Spleen (tissue), 11 donors: ENCODE data around the gene NRARP. TPM values are rescaled to one million over a fixed set of nuclear protein-coding genes. Genes with fewer than 3 reads are reported as not detected.

Source experiments
- DNase-seq: peaks from one replicate; pipeline ENCODE4 v3.0.0-alpha.2; 2020
- H3K27ac ChIP-seq, 8 donors: fragments of 200-600 bp; sonication (generic) in 7 of 8; 1 replicate in 4 of 8; 2 replicates in 4 of 8; pipeline versions ENCODE4 v1.5.0 to v1.8.0; 2016 to 2021; ENCODE audit warnings: inconsistent platforms in 4 of 8, mild to moderate bottlenecking in 4 of 8, moderate library complexity in 1 of 8
- H3K27me3 ChIP-seq, 7 donors: fragments of 200-600 bp; sonication (generic) in 6 of 7; replicated peaks in 1 of 7; 1 replicate in 4 of 7; 2 replicates in 3 of 7; pipeline versions ENCODE4 v1.5.0 to v1.8.0; 2016 to 2021; ENCODE audit warnings: inconsistent platforms in 3 of 7, mild to moderate bottlenecking in 1 of 7
- H3K36me3 ChIP-seq, 6 donors: fragments of 200-600 bp; sonication (generic) in 5 of 6; 1 replicate in 4 of 6; 2 replicates in 2 of 6; pipeline versions ENCODE4 v1.5.0 to v1.8.0; 2016 to 2021; ENCODE audit warnings: inconsistent platforms in 2 of 6
- H3K4me1 ChIP-seq, 6 donors: fragments of 200-600 bp; sonication (generic) in 5 of 6; 1 replicate in 3 of 6; 2 replicates in 3 of 6; pipeline versions ENCODE4 v1.5.0 to v1.8.0; 2016 to 2021; ENCODE audit warnings: inconsistent platforms in 3 of 6
- H3K4me3 ChIP-seq, 8 donors: fragments of 200-600 bp; sonication (generic) in 7 of 8; 1 replicate in 4 of 8; 2 replicates in 4 of 8; pipeline versions ENCODE4 v1.5.0 to v1.8.0; 2016 to 2021; ENCODE audit warnings: inconsistent platforms in 4 of 8, mild to moderate bottlenecking in 4 of 8, moderate library complexity in 2 of 8
- H3K9me3 ChIP-seq, 8 donors: fragments of 200-600 bp; sonication (generic) in 7 of 8; 1 replicate in 4 of 8; 2 replicates in 4 of 8; pipeline versions ENCODE4 v1.5.0 to v1.8.0; 2016 to 2021; ENCODE audit warnings: inconsistent platforms in 4 of 8
- CTCF ChIP-seq, 11 experiments: fragments of 200-600 bp in 7 of 11; fragments of 450-650 bp in 4 of 11; sonication (generic) in 4 of 11; IDR thresholded peaks in 8 of 11; conservative IDR thresholded peaks in 3 of 11; 1 replicate in 7 of 11; 2 replicates in 4 of 11; pipeline versions ENCODE4 v1.4.0 to v1.8.0; 2016 to 2021; ENCODE audit warnings: antibody characterized with exemption in 11 of 11, inconsistent platforms in 4 of 11, mild to moderate bottlenecking in 1 of 11
- POLR2A ChIP-seq, 3 donors: fragments of 450-650 bp; IDR thresholded peaks; one replicate each; pipeline ENCODE4 v1.5.1; 2017; ENCODE audit warnings: antibody characterized with exemption in 3 of 3, mild to moderate bottlenecking in 1 of 3
- POLR2AphosphoS5 ChIP-seq, 3 donors: sonication (generic); formaldehyde crosslinking; IDR thresholded peaks; one replicate each; pipeline ENCODE4 v1.5.1; 2017; ENCODE audit warnings: antibody characterized with exemption in 3 of 3
- WGBS, 5 donors: extraction: QIAGEN DNeasy Blood & Tissue Kit in 3 of 5; methylation state at CpG; one replicate each; pipeline versions ENCODE4 v1.1.5 to v1.1.7; 2013 to 2018; 5-methylcytosine and 5-hydroxymethylcytosine counted together
- intact Hi-C: fragments of 100-400 bp; cut with DNase I; formaldehyde crosslinking; loops from one replicate; pipeline ENCODE4 v1.15.0; 2023; ENCODE audit warnings: low total_unique reads
- polyA plus RNA-seq, 3 donors: library from polyadenylated mRNA; stranded (reverse); fragments of 200-250 nt; gene quantifications; one replicate each; pipeline ENCODE4 v1.2.1, GENCODE V29; 2013
- total RNA-seq, 7 donors: library from RNA; depleted of rRNA in 3 of 7; stranded (reverse); fragments of >200 nt in 3 of 7; fragmentation: NEBNext Ultra II Directional in 4 of 7; extraction: Animal tissue kit (Norgen Biotek cat#: 25700) in 4 of 7; gene quantifications; one replicate each; pipeline versions ENCODE4 v1.1.0 to v1.2.1, GENCODE V29; 2016 to 2021
- donor health status: healthy with polysubstance abuse.
- donor health status: DM: no; HTN: no; CAD: no; lungs with moderate emphysema.
- donor health status: DM: no; HTN: no; CAD: no.
- donor health status: Bipolar disorder and iron deficiency.
- donor health status: healthy.
- donor health status: DM: no; HTN: no; CAD: no.
- donor health status: DM: yes; HTN: yes; CAD: no.

NRARP gene
- total and polyA plus RNA-seq, 10 donors, result 0.37 to 24.4 (median 8.0) TPM

DNA sequence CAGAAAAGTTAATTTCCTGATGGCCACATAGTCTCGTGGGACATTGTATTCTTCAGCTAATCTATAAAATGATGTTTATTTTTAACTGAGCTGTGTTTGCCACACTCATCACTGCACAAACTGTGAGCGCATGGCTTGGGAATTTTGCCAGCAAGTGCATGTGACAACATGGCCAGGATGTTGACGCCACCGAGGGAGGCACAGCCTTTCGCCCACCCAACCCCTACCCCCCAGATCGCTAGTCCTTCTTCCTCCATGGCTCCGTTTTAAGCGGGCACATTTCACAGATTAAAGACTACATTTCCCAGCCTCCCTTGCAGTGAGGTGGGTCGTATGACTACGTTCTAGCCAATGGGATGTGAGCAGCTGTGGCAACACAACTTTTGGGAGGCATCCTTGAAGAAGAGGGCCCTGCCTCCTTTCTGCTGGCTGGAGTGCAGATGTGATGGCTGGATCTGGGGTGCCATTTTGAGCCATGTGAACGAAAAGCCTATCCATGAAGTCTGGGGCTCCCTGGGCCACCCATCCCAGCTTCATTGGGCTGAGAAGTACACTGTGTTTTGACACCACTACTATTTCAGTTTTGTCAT lies 7.9 kb downstream of the NRARP start:
- TF ChIP-seq CTCF (IDR thresholded peaks at IDR 0.05 in 8 of 11, conservative IDR thresholded peaks at IDR 0.05 in 3 of 11) (no peak), POLR2A (IDR thresholded peaks at IDR 0.05) (no peak), POLR2AphosphoS5 (IDR thresholded peaks at IDR 0.05) (no peak)
- intact Hi-C loops, result loop anchor here (10.0 kb wide), 1 partner anchor 231 kb away; no protein-coding TSS in a partner anchor
- Histone ChIP-seq H3K4me3 (no peak overlapping the region), H3K36me3 (no peaks in the 10 kb centered on the region), H3K9me3 (peaks cover 0 to 5% (median 0%) of the 10 kb centered on the region in 8 donors), H3K27me3 (peaks cover 2 to 67% (median 33%) of the 10 kb centered on the region in 7 donors), H3K4me1 (peaks cover 16 to 52% (median 37%) of the 10 kb centered on the region in 6 donors), H3K27ac (no peak overlapping the region)
- DNase-seq, result no peak
- 29 to 44% (median 34%) methylated on average over 11 of the region's 11 CpGs for WGBS, 5 donors

DNA sequence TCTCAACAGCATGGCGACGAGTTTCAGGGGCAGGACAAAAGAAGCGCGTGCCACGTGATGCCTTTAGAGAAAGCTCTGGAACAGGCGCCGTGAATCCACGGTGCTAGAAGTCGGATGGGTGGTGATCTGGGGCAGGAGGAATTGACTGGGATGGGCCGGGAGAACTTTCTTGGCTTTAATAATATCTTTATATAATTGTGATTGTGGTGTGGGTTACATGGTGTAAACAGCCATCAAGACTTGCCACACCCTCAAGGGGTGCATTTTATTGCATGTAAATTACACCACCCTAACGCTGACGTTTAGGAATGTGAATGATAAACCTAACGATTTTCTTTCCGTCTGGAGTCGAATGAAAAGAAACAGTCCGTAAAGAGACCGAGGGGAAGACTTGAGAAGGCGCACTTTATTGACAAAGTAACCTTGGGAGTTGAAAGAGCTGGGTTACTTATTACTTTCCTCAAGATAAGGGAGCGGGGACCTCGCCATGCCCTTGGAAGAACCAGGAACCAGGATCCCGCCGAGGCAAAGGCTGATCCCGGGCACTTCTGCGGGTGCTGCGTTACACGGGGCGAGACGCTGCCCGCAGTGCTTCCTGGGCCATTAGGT lies 8.5 kb downstream of the NRARP start:
- Histone ChIP-seq H3K4me1 (peaks cover 16 to 46% (median 34%) of the 10 kb centered on the region in 6 donors), H3K27me3 (peaks cover 2 to 61% (median 27%) of the 10 kb centered on the region in 7 donors), H3K4me3 (no peak overlapping the region), H3K9me3 (peaks cover 0 to 5% (median 0%) of the 10 kb centered on the region in 8 donors), H3K36me3 (no peaks in the 10 kb centered on the region), H3K27ac (no peak overlapping the region)
- intact Hi-C loops, result loop anchor here (10.0 kb wide), 1 partner anchor 231 kb away; no protein-coding TSS in a partner anchor
- 80 to 85% (median 84%) methylated on average over 29 of the region's 29 CpGs for WGBS, 5 donors
- DNase-seq, result no peak
- no peak for TF ChIP-seq POLR2A (IDR thresholded peaks at IDR 0.05)
- TF ChIP-seq CTCF (IDR thresholded peaks at IDR 0.05 in 8 of 11, conservative IDR thresholded peaks at IDR 0.05 in 3 of 11), result no peak
- no peak for TF ChIP-seq POLR2AphosphoS5 (IDR thresholded peaks at IDR 0.05)

GRCh38 chr9:137293094-137293481 lies 9.0 kb downstream of the NRARP start:
- H3K27me3 ChIP-seq, result peaks cover under 1 to 56% (median 22%) of the 10 kb centered on the region in 7 donors
- no peak overlapping the region for H3K4me3 ChIP-seq
- TF ChIP-seq POLR2AphosphoS5 (IDR thresholded peaks at IDR 0.05) (no peak), POLR2A (IDR thresholded peaks at IDR 0.05) (no peak)
- H3K36me3 ChIP-seq, result no peaks in the 10 kb centered on the region
- no peak overlapping the region for H3K27ac ChIP-seq
- no peak for DNase-seq
- peaks cover 0 to 5% (median 0%) of the 10 kb centered on the region in 8 donors for H3K9me3 ChIP-seq
- 88 to 93% (median 91%) methylated on average over 15 of the region's 15 CpGs for WGBS, 5 donors
- peaks cover 15 to 41% (median 29%) of the 10 kb centered on the region in 6 donors for H3K4me1 ChIP-seq
- intact Hi-C loops, result loop anchor here (10.0 kb wide), 1 partner anchor 232 kb away; no protein-coding TSS in a partner anchor

GRCh38 chr9:137286975-137287383 lies 15.1 kb downstream of the NRARP start:
- TF ChIP-seq POLR2A (IDR thresholded peaks at IDR 0.05) (no peak), POLR2AphosphoS5 (IDR thresholded peaks at IDR 0.05) (peak; percentile 6 to 48 (median 34)), CTCF (IDR thresholded peaks at IDR 0.05 in 8 of 11, conservative IDR thresholded peaks at IDR 0.05 in 3 of 11) (peak in 7 of 11 experiments; percentile 22 to 44 (median 33))
- intact Hi-C loops, result no loop called here
- H3K4me1 ChIP-seq, result peaks cover 0 to 44% (median 25%) of the 10 kb centered on the region in 6 donors
- peaks cover 0 to 28% (median 3%) of the 10 kb centered on the region in 6 donors for H3K36me3 ChIP-seq
- no peaks in the 10 kb centered on the region for H3K27me3 ChIP-seq
- H3K4me3 ChIP-seq, result no peak overlapping the region
- H3K9me3 ChIP-seq, result peaks cover 0 to 4% (median 0%) of the 10 kb centered on the region in 8 donors
- WGBS, 5 donors, result 50 to 69% (median 55%) methylated on average over 13 to 14 of the region's 14 CpGs
- DNase-seq, result peak; percentile 51
- H3K27ac ChIP-seq, result peak overlapping the region in 3 of 8 donors; percentile 14 to 44 (median 36)
